NCI-H2107 (cell line): ENCODE measurements around the gene NAIF1.
A peak's percentile ranks its signal among the peaks of the same experiment; 100 is the strongest.
"Not testable (repeated sequence)": the region's sequence is repeated elsewhere in the genome, so short reads cannot be mapped to it uniquely, and the experiment has no call there.

ENCODE experiments used
- DNase-seq: peaks from one replicate; lab custom pipeline; 2025; lab: John Stamatoyannopoulos, UW

Gene NAIF1

GRCh38 chr9:128084746-128085145 lies 17.6 kb upstream of the NAIF1 start:
- DNase-seq, result no peak

DNA sequence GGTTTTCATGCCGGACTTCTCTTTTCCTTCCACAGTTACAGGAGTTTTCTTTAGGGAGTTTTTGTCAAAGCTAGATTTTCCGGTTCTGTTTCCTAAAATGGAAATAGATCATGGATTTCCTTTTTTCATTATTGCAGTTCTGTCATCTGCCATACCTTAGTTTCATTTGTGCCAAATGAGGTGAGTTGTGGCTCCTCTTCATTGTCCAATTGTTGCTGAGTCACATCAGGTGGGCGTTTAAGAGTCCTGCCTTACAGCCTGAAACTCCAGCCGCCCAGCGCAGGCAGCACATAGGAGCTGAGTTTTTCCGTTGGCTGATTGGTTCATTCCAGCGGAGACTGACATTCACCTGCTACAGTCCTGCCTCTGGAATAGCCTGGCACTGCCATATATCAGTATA lies 15.0 kb upstream of the NAIF1 start:
- DNase-seq, result no peak

- DNase-seq, result no peak
Observed at GRCh38 chr9:128081056-128081455, 13.9 kb upstream of the NAIF1 start.

DNA sequence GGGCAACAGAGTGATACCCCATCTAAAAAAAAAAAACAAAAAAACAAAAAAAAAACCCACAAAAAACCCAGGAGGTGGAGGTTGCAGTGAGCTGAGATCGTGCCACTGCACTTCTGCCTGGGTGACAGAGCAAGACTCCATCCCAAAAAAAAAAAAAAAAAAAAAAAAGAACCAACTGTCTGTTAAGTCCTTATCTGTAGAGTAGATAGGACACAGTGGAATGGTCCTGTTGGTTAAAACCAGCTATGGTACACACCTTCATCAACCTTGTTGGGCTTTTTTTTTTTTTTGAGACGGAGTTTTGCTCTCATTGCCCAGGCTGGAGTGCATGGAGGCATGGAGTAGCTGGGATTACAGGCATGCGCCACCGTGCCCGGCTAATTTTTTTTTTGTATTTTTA lies 13.1 kb upstream of the NAIF1 start:
- no peak for DNase-seq

GRCh38 chr9:128078504-128079434 lies 11.6 kb upstream of the NAIF1 start:
- DNase-seq, result no peak

GRCh38 chr9:128077847-128078503 lies 10.9 kb upstream of the NAIF1 start:
- no peak for DNase-seq

DNA sequence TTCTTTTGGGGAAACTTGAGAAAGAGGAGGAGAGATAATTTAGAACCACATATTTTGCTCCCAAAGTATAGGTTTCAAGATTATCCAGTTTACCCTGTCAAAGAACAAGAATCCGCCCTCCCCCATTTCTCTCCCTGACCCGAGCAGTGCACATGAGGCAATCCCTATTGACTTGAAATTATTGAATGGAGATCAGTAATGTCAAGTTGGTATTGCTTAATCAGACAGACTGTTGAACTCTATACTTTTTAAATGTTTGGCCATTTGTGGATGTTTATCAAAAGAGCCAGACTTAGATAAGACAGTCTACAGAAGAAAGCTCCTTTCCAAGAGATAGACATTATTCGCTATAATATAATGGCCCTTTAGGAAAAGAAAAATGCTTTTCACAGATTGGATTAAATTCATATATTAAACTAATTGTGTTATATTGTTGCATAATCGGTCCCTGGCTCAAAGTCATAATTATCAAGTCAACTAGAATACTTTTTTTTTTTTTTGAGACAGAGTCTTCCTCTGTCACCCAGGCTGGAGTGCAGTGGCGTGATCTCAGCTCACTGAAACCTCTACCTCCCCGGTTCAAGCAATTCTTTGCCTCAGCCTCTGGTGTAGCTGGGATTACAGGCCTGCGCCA lies 6.2 kb upstream of the NAIF1 start:
- DNase-seq, result no peak

GRCh38 chr9:128072144-128073021 lies 5.3 kb upstream of the NAIF1 start:
- no peak for DNase-seq

DNA sequence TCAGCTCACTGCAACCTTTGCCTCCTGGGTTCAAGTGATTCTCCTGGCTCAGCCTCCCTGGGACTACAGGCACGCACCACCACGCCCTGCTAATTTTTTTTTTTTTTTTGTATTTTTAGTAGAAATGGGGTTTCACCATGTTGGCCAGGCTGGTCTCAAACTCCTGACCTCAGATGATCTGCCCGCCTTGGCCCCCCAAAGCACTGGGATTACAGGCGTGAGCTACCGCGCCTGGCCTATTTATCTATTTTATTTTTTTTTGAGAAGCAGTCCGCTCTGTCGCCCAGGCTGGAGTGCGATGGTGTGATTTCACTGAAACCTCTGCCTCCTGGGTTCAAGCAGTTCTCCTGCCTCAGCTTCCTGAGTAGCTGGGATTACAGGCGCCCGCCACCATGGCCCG lies 4.4 kb upstream of the NAIF1 start:
- not testable (repeated sequence) for DNase-seq

DNA sequence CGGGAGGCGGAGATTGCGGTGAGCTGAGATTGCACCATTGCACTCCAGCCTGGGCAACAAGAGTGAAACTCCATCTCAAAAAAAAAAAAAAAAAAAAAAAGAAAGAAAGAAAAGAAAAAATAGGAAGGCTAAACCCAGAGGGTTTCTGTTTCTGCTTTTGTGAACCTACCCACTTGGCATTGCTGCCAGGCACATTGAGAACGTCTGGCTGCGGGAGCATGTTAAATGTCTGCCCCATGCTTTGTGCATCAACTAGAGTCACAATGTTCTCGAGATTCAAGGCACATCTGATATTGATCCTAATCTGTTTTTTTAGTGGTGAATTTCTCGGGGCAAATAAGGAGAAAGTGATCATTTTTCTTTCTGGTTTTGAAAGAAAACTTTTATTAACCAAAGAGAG lies 3.8 kb upstream of the NAIF1 start:
- no peak for DNase-seq

- DNase-seq, result no peak
Observed at GRCh38 chr9:128068386-128069205, 1.5 kb upstream of the NAIF1 start.

- peak; percentile 95 for DNase-seq
Observed at GRCh38 chr9:128067645-128068385, 695 bp upstream of the NAIF1 start, which contains the start of gene SLC25A25. Gene SLC25A25, plus strand, starts transcription at chr9:128068232. Its CDS starts 88 bp downstream, at chr9:128068320.

DNA sequence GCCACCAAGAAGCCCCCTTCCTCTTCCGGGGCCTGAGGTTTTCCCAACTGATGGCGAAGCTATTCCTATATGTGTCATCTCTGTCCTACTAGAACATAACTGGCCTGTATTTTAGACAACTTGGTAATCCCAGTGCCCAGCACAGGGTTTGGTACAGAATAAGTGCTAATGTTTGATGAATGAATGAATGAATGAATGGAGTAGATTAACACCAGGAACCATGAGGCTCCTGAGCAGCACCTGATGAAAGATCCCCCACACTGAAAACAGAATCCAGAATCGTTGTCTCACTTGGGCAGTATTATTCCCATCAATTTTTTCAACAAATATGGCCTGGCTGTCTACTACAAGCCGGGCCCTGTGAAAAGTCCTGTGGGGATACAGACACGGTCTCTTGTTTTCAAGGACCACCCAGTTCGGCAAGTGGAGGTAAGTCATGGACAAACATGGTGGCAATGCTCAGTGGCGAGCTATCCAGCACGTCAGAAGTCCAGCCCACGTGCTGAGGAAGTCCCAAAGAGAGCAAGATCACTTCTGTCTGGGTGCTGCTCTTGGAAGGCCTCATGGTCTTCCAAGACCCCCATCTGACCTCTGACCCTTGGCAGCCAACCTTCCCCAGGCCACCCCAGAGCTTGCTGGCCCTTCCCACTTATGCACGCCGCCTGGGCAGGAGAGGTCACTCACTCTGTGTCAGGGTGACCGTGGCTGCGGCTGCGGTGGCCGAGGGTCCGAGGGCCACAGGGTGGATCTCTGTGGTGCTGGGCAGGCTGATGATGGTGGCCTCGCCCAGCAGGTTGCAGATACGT lies 1.0 kb downstream of the NAIF1 start:
- DNase-seq, result no peak

- DNase-seq, result no peak
Observed at GRCh38 chr9:128062846-128063831, 4.0 kb downstream of the NAIF1 start.

GRCh38 chr9:128062279-128062678 lies 4.8 kb downstream of the NAIF1 start:
- DNase-seq, result no peak

DNA sequence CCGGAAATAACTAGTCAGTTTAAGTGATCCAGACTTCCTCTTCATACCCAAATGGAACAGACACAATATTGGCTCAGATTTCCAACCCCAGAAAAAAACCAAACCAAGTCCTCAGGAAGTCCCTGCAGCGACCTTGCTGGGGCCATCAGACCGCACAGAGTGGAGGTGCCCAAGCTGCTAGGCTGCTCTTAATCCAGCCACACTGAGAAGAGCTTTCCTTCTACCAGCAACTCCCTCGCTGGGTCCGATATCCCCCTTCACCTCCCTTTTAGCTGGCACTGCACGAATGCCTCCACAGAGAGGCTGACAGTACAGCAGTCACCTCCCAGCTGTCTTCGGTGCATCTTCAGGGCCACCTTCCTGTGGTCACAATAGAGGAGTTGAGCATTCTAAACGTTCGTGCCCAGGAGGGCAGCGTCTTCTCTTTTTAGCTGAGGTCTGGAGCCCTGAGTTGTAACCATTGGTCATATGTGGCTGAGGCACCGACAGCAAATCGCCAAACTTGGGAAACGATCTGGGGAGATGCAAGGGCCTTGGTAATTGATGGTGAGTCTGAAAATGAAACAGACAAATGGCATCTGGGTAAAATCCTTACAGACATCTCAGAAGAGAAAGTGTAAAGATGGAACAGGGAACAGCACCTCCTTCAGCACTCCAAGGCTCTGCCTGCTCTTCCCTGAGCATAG lies 5.7 kb downstream of the NAIF1 start:
- no peak for DNase-seq

- no peak for DNase-seq
Observed at GRCh38 chr9:128059365-128059983, 7.6 kb downstream of the NAIF1 start.
